Adipose tissue (tissue), 3 donors: ENCODE results near the gene ACLY. TPM values are rescaled to one million over a fixed set of nuclear protein-coding genes. Genes with fewer than 3 reads are reported as not detected.

Experiments
- H3K27ac ChIP-seq: one replicate; pipeline ENCODE4 v1.5.1; 2013; ENCODE audit warnings: low read depth, low read length
- WGBS, 3 donors: extraction: QIAGEN DNeasy Blood & Tissue Kit; methylation state at CpG; one replicate each; pipeline ENCODE4 v1.1.7; 2013; 5-methylcytosine and 5-hydroxymethylcytosine counted together
- polyA plus RNA-seq, 3 donors: library from polyadenylated mRNA; stranded (reverse); fragments of 200-250 nt; gene quantifications; one replicate each; pipeline ENCODE4 v1.2.3, GENCODE V29; 2013
- donor health status: healthy with polysubstance abuse.
- donor health status: Bipolar disorder and iron deficiency.
- donor health status: healthy.

ACLY gene
- polyA plus RNA-seq, 3 donors, result 41.5 to 104 (median 68.9) TPM

DNA sequence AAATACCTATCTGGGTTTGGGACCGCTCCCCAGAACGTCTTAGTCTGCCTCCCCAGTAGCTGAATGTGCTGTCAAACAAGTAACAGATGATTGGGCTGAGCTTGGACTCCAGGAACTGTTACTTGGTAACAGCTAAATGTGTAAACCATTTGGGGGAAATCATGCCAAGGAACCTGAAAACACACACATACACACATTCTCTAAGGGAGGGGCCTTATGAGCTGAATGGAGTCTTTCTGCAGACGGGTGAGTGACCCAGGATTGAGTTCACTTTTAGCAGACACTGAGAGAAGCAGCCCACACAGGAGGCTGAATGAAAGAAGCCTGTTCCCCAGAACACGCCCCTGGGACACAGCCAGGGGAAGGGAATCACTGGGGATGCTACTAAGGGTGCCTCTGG lies 1.6 kb downstream of the ACLY start:
- no peak overlapping the region for H3K27ac ChIP-seq
- WGBS, 3 donors, result 19 to 51% (median 48%) methylated on average over 4 of the region's 4 CpGs

- 46 to 81% (median 68%) methylated on average over 2 of the region's 2 CpGs for WGBS, 3 donors
- H3K27ac ChIP-seq, result no peak overlapping the region
These were observed 3.2 kb downstream of the ACLY start for GRCh38 chr17:41915566-41915965.

DNA sequence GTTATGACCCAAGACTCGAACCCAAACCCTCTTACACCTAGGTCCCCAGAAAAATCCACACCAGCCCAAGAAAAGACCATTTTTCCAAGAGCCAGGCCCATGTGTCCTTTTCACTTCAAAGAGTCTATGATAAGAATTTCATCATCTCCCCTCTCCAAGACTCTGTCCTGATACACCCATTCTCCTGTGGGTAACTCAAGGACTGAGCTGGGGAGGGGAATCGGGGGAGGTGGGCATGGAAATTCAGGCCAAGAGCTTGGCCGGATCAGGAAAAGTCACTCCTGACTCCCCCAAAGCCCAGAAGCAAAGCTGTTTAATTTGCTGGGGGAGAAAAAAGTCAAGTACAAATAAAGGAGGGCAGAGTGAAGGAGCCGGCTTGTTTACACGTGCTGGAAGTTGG lies 3.7 kb downstream of the ACLY start:
- H3K27ac ChIP-seq, result no peak overlapping the region
- 57 to 83% (median 78%) methylated on average over 5 of the region's 5 CpGs for WGBS, 3 donors

- H3K27ac ChIP-seq, result no peak overlapping the region
- WGBS, 3 donors, result 38 to 61% (median 41%) methylated on average over 6 of the region's 6 CpGs
These were observed 4.4 kb downstream of the ACLY start for GRCh38 chr17:41914358-41914766.

GRCh38 chr17:41913798-41914197 lies 5.0 kb downstream of the ACLY start:
- no peak overlapping the region for H3K27ac ChIP-seq
- 80 to 86% (median 83%) methylated on average over 4 of the region's 4 CpGs for WGBS, 3 donors

DNA sequence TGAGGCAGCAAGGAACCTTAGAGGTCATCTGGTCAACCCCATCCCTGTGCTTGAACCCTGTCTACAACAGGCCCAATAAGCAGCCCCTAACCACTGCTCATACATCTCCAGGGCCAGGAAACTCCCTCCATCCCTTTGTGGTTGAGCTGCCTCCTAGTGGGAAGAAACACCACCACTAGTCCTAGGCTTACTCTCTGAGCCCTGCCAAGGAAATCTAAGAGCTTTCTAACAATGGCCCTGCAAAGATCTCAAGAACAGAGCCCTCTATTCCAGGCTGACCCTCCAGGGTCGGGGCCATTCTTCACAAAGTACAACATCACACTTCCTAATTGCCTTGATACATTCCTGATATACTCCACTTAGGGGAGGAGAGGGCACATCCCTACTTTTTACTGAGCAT lies 5.8 kb downstream of the ACLY start:
- no peak overlapping the region for H3K27ac ChIP-seq
- WGBS, 3 donors, result 70 to 93% (median 84%) methylated on average over 1 of the region's 1 CpG

- H3K27ac ChIP-seq, result no peak overlapping the region
- 84 to 90% (median 87%) methylated on average over 13 of the region's 13 CpGs for WGBS, 3 donors
These were observed 7.9 kb downstream of the ACLY start for GRCh38 chr17:41910701-41911391.

GRCh38 chr17:41909088-41909487 lies 9.7 kb downstream of the ACLY start:
- H3K27ac ChIP-seq, result no peak overlapping the region
- 90 to 93% (median 91%) methylated on average over 13 of the region's 13 CpGs for WGBS, 3 donors

DNA sequence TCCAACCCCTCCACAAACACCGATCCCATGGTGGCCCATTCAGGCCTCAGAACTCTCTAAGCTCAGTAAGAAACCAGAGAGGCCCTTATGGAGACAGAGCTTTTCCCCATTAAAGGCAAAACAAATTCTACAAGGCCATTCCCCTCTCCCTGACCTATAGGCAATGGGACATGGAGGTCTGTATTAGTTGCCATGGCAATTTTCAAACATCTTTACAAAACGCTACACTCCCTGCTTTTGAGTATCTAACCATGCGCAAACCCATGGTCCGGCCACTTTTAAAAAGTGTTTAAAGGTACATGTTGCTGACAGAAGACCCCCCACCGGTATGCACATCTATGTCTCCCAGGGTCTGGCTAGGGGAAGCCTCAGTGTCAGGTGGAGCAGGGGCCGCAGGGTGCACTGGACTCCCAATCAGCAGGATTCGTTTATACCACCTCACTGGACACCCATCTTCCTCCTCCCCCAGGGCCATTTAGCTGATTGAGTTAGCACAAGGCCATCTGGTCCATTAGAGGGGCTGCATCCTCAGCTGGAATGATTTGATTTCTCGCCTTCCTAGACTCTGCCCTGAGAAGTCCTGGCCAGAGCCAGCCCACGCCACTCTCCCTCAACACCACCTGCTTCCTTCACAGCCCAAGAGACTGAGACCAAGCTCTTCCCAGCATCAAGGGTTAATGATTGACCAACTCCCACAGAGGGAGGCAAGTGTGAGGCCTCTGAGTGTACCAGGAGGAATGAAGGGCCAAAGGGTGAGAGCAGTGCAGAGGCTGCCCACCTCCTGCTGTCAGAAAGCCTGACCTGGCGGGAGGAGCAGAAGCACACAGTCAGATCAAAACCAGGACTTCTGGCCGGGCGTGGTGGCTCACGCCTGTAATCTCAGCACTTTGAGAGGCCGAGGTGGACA lies 10.9 kb downstream of the ACLY start:
- no peak overlapping the region for H3K27ac ChIP-seq
- WGBS, 3 donors, result 57 to 88% (median 86%) methylated on average over 14 of the region's 14 CpGs

DNA sequence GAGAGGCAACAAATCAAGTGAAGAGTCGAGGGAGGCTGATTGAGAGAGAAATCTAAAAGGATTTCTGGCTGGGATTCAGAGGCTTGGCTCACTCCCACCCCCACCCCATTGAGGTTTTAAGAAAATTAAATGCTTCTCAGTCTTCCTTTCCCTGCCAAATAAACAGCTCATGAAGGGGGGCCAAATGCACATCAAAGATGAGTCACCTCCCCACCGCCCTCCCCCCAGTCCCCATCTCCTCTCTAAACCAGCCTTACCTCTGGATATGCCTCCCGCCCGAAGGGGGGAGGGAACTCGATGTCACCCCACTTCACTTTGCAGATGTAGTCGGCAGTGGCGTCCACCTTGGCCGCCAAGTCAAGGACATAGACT lies 11.6 kb downstream of the ACLY start:
- no peak overlapping the region for H3K27ac ChIP-seq
- WGBS, 3 donors, result 59 to 82% (median 74%) methylated on average over 8 of the region's 8 CpGs

GRCh38 chr17:41906465-41907184 lies 12.1 kb downstream of the ACLY start:
- 75 to 85% (median 78%) methylated on average over 15 of the region's 15 CpGs for WGBS, 3 donors
- no peak overlapping the region for H3K27ac ChIP-seq

- WGBS, 3 donors, result 88 to 94% (median 90%) methylated on average over 4 of the region's 4 CpGs
- no peak overlapping the region for H3K27ac ChIP-seq
These were observed 13.6 kb downstream of the ACLY start for GRCh38 chr17:41905172-41905571.

- 93 to 95% (median 93%) methylated on average over 7 of the region's 7 CpGs for WGBS, 3 donors
- H3K27ac ChIP-seq, result no peak overlapping the region
These were observed 14.4 kb downstream of the ACLY start for GRCh38 chr17:41904242-41904841.

- no peak overlapping the region for H3K27ac ChIP-seq
- WGBS, 3 donors, result 59 to 90% (median 87%) methylated on average over 11 of the region's 11 CpGs
These were observed 17.1 kb downstream of the ACLY start for GRCh38 chr17:41901646-41902045.

DNA sequence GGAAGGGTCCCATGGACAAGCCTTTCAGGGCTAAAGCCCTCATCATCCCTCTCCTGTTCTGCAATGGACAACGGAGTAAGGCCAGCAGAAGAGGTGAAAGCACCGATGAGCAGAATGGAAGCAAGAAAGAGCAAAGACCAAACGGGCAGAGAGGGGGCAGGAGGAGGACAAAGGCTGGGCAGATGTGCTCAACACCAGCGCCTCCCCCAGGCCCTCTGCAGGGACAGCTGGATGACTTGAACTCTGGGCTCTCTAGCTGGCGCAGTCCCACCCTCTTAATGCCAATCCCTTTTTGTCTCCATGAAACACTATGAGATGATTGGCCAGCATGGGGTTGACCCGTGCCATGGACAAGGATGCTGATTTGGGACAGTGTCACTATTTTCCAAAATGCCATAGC lies 22.0 kb downstream of the ACLY start:
- no peak overlapping the region for H3K27ac ChIP-seq
- 93 to 94% (median 93%) methylated on average over 6 of the region's 6 CpGs for WGBS, 3 donors

GRCh38 chr17:41895617-41896016 lies 23.1 kb downstream of the ACLY start:
- no peak overlapping the region for H3K27ac ChIP-seq

DNA sequence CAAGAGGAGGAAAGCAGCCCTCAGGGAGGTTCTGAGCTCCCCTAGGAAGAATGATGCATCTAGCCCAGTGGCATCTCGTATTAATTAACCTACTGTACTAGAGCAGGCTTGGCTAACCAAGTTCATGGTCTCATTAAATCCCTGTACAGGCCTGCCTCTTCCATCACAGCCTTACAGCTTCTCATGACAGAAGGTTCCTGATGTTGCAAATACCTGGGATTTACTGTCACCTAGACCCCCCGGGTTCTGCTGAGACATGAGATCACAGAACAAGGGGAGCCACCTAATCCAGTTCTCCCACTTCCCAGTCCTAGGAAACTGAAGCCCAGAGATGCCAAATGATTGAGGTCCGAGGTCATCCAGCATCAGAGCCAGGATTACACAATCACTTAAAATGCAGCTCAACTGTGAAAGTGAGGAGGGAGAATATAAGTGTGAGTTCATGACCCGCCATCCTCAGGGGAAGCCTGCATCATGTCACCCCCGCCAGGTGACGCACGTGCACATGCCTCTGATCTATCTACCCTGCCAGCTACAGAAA lies 23.9 kb downstream of the ACLY start:
- WGBS, 3 donors, result 45 to 51% (median 51%) methylated on average over 7 of the region's 7 CpGs
- H3K27ac ChIP-seq, result no peak overlapping the region

More at GRCh38 chr17:41895617-41896016, 23.1 kb downstream of the ACLY start:
- WGBS, 3 donors, result 32 to 71% (median 62%) methylated on average over 5 of the region's 5 CpGs

- WGBS, 3 donors, result 75 to 83% (median 81%) methylated on average over 3 of the region's 3 CpGs
- H3K27ac ChIP-seq, result no peak overlapping the region
These were observed 25.4 kb downstream of the ACLY start for GRCh38 chr17:41893384-41893783.
